Muscle of back (tissue), 11 donors: Measurements from ENCODE around the gene LRRC75A. TPM values are rescaled to one million over a fixed set of nuclear protein-coding genes. Genes with fewer than 3 reads are reported as not detected.
A peak's percentile ranks its signal among the peaks of the same experiment; 100 is the strongest.
"Not testable (repeated sequence)": the region's sequence is repeated elsewhere in the genome, so short reads cannot be mapped to it uniquely, and the experiment has no call there.

Experiments used
- DNase-seq, 3 donors: peaks; one replicate each; pipeline versions ENCODE4 v3.0.0 to v3.0.0-alpha.2; 2013
- polyA plus RNA-seq, 10 donors: library from polyadenylated mRNA; unstranded; fragments of 120-200 nt; gene quantifications; one replicate each; pipeline ENCODE4 v1.2.1, GENCODE V29; 2013; ENCODE audit not compliant: insufficient read length in 10 of 10

The LRRC75A gene
- polyA plus RNA-seq, 10 donors, result 5.8 to 9.3 (median 6.7) TPM

DNA sequence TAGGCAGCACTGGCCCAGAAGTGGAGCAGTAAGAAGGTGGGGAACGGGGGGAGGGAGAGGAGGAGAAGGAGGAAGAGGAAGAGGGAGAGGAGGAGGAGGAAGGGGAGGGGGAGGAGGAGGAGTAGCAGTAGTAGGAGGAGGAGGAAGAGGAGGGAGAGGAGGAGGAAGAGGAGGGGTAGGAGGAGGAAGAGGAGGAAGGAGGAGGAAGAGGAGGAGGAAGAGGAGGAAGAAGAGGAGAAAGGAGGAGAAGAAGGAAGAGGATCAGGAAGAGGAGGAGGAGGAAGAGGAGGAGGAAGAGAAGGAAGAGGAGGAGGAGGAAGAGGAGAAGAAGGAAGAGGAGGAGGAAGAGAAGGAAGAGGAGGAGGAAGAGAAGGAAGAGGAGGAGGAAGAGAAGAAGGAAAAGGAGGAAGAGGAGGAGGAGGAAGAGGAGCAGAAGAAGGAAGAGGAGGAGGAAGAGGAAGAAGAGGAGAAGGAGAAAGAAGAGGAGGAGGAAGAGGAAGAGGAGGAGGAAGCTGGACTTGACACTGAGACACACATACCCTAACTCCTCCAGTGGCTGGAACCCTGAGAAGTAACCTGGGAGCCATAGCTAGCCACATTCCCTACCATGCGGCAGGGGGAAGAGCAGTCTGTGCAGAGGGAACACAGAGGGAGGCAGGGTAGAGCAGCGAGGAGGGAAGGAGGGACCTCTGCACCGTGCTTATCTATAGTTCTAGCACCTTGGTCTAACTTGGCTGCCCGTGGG, 35.8 kb downstream of the LRRC75A start:
- DNase-seq, result no peak

DNA sequence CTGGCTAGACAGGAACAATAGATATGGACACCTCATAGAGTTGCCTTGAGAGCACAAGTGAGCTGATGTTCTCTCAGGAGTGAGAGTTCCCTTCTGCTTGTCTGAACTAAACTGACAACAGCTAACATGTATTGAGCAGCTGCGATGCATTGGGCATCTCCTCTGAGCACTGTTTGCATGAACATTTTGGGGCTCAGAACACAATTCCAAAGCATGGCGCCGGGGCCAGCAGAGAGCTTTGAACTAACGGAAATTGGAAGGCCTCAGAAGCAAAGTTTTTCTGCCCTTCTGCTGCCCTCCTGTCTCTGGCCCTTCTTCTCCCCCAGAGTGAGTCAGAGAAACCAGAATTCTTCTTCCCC, 38.5 kb downstream of the LRRC75A start:
- DNase-seq, result no peak

GRCh38 chr17:16452268-16452667, 39.7 kb downstream of the LRRC75A start:
- not testable (repeated sequence) for DNase-seq

DNA sequence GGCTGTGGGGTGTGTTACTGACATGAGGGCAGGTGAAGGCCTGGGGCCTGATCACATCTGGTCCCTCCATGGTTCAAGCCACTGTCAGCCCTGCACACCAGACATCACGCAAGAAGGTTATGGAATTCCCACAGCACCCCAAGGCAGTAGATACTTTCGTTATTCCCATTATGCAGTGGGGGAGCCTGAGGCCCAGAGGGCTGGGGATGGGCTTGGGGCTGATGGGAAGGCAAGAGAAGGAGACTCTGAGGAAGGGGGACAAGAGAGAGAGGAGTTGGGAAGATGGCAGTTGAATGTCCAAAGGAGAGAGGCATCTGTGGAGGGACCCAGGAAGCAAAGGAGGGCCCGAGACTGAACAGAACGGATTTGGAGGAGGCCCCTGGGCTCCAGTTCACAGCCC, 42.0 kb downstream of the LRRC75A start:
- no peak for DNase-seq

DNA sequence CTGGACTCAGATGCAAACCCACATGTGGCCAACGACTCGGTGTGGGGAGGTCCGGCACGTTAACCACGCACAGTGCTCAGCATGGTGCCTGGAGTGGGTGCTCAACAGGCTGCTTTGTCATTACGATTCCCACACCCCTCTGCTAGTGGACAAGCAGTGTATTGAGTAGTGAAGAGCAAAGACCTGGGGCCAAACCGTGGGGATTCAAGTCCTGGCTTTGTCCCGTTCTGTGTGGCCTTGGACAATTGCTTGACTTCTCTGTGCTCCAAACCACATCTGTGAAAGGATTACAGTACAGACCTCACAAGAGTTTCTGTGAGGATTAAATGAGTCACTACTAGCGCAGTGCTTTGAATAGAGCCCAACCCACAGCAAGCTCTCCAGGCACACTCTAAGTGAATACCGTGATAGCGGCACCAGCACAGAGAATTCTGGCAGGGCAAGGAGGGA, 42.8 kb downstream of the LRRC75A start:
- DNase-seq, result no peak

DNA sequence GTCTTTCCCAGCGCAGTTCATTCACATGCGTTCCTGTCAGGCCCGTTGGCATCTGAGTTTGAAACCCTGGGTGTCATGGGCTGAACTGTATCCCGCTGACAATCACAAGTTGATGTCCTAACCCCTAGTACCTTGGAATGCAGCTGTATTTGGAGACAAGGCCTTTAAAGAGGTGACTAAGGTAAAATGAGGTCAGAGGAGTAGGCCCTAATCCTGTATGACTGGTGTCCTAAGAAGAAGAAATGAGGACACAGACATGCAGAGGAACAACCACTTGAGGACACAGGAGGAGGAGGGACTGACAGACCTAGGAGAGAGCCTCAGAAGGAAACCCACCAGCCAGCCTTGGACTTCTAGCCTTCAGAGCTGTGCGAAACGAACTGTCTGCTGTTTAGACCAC, 43.5 kb downstream of the LRRC75A start:
- DNase-seq, result no peak

- no peak for DNase-seq
Measured at GRCh38 chr17:16447676-16448075, 44.3 kb downstream of the LRRC75A start.

DNA sequence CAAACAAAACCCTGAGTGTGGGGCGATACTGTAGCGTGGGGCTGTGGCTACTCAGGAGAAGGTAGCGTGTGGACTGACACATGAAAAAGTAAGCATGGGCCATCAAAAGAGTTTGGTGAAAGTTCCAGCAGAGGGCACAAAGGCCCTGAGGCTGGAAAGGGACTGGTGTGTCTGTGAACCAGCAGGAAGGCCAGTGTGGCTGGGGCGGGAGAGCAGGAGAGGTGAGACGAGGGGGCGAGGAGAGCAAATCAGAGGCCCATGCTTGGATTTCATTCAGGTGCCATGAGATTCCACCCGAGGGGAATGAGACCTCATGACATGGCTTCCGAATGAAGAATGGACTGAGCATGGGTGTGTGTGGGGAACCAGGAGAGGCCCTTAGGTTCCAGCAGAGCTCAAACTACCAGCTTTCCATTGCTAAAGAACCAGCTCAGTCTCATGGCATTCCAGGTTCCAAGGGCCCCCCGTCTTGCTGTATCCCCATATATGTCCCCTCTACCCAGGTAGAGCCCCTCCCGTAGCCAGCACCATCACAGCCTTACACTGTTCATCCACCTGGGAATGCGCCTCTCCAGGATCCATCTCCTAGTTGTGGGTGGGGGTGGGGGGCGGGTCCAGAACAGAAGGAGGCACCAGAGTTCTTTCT, 45.5 kb downstream of the LRRC75A start:
- DNase-seq, result no peak

DNA sequence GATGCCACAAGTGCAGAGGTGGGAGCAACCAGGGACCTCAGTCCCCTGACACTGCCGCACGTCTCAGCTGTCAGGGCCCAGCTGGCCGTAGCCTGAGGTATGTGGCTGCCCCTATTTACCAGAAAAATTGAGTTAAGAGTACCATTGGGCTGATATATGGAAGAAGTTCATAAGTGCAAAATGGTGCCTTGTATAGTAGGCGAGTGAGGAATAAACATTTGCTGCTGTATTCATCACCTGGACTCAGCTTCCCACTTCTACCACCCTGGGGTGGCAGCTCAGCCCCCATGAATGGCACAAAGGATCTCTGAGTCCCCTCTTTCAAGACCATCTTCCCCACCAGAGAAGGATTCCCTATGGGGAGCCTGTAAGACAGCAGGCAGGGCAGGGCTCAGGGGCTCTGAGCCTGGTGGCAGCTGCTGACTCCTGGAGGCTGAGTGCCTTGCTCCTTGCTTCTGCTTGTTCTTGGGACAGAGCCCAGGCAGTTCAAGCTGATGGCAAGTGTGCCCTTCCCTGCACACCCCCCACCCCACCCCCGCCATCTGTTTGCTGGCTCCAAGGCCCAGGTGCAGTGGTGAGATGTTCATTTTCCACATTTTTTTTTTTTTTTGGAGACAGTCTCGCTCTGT, 47.6 kb downstream of the LRRC75A start:
- DNase-seq, result no peak

DNA sequence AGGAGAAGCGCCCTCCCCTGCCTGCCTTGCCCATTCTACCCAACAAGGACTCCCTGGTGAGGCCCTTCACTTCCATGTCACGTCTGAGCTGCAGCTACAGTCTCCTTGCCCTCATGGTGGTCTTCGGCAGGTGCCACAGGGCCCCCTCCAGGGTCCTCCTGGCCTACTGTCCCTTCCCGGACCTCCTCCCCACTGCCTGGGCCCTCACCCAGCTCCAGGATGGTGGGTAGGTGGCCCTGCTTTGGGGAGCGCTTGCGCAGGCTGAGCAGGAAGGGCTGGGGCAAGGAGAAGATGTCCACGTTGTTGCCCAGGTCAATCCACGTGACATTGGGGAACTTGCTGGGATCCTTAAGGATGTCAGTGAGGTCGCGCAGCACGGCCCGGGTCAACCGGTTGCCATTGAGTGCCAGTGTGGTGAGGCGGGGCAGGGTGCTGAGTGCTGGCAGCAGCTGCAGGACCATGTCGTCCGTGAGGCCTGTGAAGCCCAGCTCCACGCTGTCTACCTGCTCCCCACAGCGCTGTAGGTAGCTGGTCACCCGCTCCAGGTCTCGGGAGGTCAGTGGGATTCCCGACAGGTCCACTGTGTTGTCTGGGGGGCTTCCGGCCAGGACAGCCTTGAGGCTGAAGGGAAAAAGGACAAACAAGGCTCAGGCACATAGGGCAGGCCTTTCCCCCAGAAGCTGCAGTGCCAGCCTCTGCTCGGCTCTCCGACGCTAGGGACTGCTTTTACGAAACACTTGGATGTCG, 48.3 kb downstream of the LRRC75A start:
- DNase-seq, result no peak

- DNase-seq, result no peak
Measured at GRCh38 chr17:16442594-16443510, 49.1 kb downstream of the LRRC75A start.

GRCh38 chr17:16442141-16442540, 49.9 kb downstream of the LRRC75A start:
- DNase-seq, result no peak

- no peak for DNase-seq
Measured at GRCh38 chr17:16440901-16441629, 50.9 kb downstream of the LRRC75A start.

DNA sequence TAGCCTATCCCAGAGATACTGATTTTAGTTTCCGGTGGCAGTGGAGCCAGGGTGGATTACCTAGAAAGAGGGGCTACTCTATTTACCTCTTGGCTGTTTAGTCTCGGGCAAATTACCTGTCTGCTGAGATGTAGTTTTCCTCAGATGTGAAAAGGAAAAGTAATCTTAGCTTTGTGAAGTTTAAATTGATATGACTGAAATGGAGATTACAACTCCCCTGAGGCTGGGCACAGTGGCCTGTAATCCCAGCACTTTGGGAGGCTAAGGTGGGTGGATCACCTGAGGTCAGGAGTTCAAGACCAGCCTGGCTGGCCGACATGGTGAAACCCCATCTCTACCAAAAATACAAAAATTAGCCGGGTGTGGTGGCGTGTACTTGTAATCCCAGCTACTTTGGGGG, 51.6 kb downstream of the LRRC75A start:
- not testable (repeated sequence) for DNase-seq

GRCh38 chr17:16439811-16440351, 52.1 kb downstream of the LRRC75A start:
- DNase-seq, result no peak

DNA sequence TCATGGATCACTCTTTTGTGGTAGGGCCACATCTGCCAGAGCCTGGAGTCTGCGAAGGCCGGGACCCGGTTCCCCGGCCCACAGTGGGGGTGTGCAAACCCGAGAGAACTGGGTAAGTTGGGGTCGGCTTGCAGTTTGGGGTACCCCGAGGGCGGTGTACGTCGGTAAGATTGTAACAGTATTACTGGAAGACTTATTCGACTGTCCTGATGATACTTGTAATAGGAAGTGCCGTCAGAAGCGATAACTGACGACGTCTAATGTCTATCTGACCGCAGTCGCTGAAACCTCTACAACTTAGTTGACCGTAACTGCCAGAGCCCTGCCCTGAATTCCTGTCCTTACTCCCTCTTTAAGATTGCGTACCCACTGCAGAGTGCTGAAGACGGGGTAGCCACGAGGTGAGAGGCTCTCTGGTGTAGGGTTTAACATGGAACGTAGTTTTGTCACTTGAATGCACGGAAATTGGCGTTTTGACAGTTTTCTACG, 52.6 kb downstream of the LRRC75A start:
- DNase-seq, result no peak

DNA sequence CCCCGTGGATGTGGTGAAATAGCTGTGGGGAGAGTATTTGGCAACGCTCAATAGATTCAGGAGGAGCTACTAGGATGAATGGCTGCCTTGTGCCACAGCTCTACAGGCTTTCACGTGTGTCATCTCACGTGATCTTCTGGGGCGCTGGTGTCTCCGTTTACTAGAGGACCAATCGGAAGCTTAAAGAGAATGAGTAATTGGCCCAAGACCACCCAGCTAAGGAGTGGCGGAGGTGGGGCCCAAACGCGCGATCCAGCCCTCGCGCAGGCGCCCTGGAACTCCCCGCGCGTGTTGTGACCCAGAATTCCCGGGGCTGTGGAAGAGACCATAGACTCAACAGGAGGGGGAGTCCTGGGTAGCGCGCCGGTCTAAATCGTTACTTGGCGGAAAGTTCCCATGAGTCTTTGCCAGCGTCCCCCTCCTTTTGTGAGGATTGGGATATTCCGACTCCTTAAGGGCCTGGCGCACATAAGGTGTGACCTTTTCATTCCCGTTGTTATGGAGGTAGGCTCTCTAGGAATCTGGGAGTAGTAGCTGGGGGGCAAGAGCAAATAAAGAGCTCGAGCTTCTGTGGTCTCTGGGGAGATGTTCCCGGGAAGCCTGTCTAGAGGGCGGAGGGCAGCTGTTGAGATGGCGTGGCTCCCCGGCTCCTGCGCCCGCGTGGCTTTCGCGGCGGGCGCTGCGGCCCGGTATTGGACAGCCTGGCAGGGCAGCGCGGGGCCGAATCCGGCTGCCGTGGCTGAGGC, 53.3 kb downstream of the LRRC75A start:
- peak; percentile 99 to 100 (median 99) for DNase-seq

DNA sequence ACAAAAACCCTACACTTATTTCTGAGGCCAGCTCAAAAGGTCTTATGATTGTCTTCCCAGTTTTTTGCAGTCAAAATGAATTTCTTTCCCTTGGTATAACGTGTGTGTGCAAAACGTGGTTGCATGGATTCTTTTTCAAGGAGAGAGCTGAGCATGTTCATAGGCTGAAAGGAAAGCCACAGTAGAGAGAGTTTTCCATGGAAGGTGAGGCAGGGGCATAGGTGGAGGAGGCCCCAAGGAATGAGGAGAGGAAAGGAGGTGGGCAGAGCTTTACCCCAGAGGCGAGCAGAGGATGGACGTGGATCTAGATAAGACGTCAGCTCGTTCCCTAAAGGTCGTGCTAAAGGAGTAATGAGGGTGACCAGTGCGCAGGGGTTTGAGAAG, 53.8 kb downstream of the LRRC75A start:
- DNase-seq, result no peak

DNA sequence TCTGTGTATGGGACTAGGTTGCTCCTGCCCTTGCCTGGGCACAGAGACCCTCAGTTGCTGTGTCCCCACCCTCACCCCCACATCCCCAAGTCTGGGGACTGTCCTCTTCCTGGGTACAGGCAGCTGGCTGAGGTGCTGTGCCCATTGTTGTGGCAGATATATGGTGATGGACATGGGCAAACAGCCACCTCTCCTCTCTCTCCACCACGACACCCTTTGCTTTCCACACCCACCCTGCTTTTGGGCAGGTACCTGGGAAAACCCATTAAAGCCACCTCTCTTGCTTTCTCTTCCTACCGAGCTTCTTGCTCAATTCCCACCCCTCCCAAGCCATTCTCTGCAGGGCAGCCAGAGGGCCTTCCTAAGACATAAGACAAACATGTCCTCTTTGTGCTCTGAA, 54.9 kb downstream of the LRRC75A start:
- DNase-seq, result no peak
